H9 (cell line): ENCODE results near the gene RNASE8. TPM values are rescaled to one million over a fixed set of nuclear protein-coding genes. Genes with fewer than 3 reads are reported as not detected.

Source experiments
- DNase-seq: peaks from one replicate; pipeline ENCODE4 v3.0.0-alpha.2; 2017
- H2AFZ ChIP-seq: one replicate; pipeline ENCODE4 v1.6.1; 2013; ENCODE audit warnings: mild to moderate bottlenecking, low read length, control low read depth, moderate library complexity
- H2AK5ac ChIP-seq: 2 replicates; pipeline ENCODE4 v1.6.1; 2013; ENCODE audit warnings: low read length, control low read depth, mixed read lengths; ENCODE audit not compliant: insufficient read length
- H2BK120ac ChIP-seq: one replicate; pipeline ENCODE4 v1.6.1; 2013; ENCODE audit warnings: low read depth, mild to moderate bottlenecking, low read length, control low read depth, inconsistent platforms; ENCODE audit not compliant: poor library complexity, severe bottlenecking
- H2BK12ac ChIP-seq: 2 replicates; pipeline ENCODE4 v1.6.1; 2013; ENCODE audit warnings: low read length, control low read depth, mixed read lengths, low read depth; ENCODE audit not compliant: insufficient read length
- H2BK15ac ChIP-seq: 2 replicates; pipeline ENCODE4 v1.6.1; 2013; ENCODE audit warnings: low read depth, low read length, control low read depth
- H2BK20ac ChIP-seq: one replicate; pipeline ENCODE4 v1.6.1; 2013; ENCODE audit warnings: low read depth, mild to moderate bottlenecking, low read length, control low read depth, inconsistent platforms; ENCODE audit not compliant: poor library complexity, severe bottlenecking
- H2BK5ac ChIP-seq: 2 replicates; pipeline ENCODE4 v1.6.1; 2013; ENCODE audit warnings: low read length, control low read depth, mixed read lengths; ENCODE audit not compliant: insufficient read length
- H3K14ac ChIP-seq: 2 replicates; pipeline ENCODE4 v1.6.1; 2013; ENCODE audit warnings: low read length, control low read depth; ENCODE audit not compliant: insufficient read depth
- H3K18ac ChIP-seq: 2 replicates; pipeline ENCODE4 v1.6.1; 2013; ENCODE audit warnings: low read depth, mild to moderate bottlenecking, mixed read lengths, low read length, control low read depth; ENCODE audit not compliant: insufficient read length
- H3K23ac ChIP-seq: 2 replicates; pipeline ENCODE4 v1.6.1; 2013; ENCODE audit warnings: low read length, control low read depth, mixed read lengths, low read depth; ENCODE audit not compliant: insufficient read length
- H3K23me2 ChIP-seq: 2 replicates; pipeline ENCODE4 v1.6.1; 2013; ENCODE audit warnings: low read depth, mild to moderate bottlenecking, mixed read lengths, low read length, control low read depth; ENCODE audit not compliant: insufficient read length, poor library complexity, severe bottlenecking
- H3K27ac ChIP-seq: 2 replicates; pipeline ENCODE4 v1.5.1; 2013; ENCODE audit warnings: low read length, control low read depth, mixed read lengths, low read depth; ENCODE audit not compliant: insufficient read length
- H3K27me3 ChIP-seq: 2 replicates; pipeline ENCODE4 v1.6.1; 2013; ENCODE audit warnings: low read length, control low read depth, inconsistent platforms; ENCODE audit not compliant: insufficient read depth
- H3K4ac ChIP-seq: 2 replicates; pipeline ENCODE4 v1.6.1; 2013; ENCODE audit warnings: low read depth, mild to moderate bottlenecking, control low read depth, inconsistent platforms, low read length, moderate library complexity
- H3K4me1 ChIP-seq: 2 replicates; pipeline ENCODE4 v1.6.1; 2013; ENCODE audit warnings: low read length, control low read depth, inconsistent platforms; ENCODE audit not compliant: insufficient read depth
- H3K4me2 ChIP-seq: 2 replicates; pipeline ENCODE4 v1.6.1; 2013; ENCODE audit warnings: low read length, control low read depth, mixed read lengths; ENCODE audit not compliant: insufficient read length, insufficient read depth
- H3K56ac ChIP-seq: 2 replicates; pipeline ENCODE4 v1.6.1; 2013; ENCODE audit warnings: low read depth, mild to moderate bottlenecking, mixed read lengths, low read length, control low read depth; ENCODE audit not compliant: insufficient read length
- H3K79me1 ChIP-seq: 2 replicates; pipeline ENCODE4 v1.6.1; 2013; ENCODE audit warnings: low read depth, mild to moderate bottlenecking, moderate library complexity, low read length, control low read depth, inconsistent platforms; ENCODE audit not compliant: insufficient read depth, poor library complexity, severe bottlenecking
- H3K79me2 ChIP-seq: 2 replicates; pipeline ENCODE4 v1.6.1; 2013; ENCODE audit warnings: low read length, control low read depth, inconsistent platforms; ENCODE audit not compliant: insufficient read depth
- H3K9ac ChIP-seq: 2 replicates; pipeline ENCODE4 v1.6.1; 2013; ENCODE audit warnings: low read length, control low read depth, mixed read lengths; ENCODE audit not compliant: insufficient read length; ENCODE audit errors: extremely low read depth
- H3K9me3 ChIP-seq: one replicate; pipeline ENCODE4 v1.6.1; 2013; ENCODE audit warnings: low read depth, low read length, inconsistent platforms; ENCODE audit not compliant: control insufficient read depth
- H3T11ph ChIP-seq: one replicate; pipeline ENCODE4 v1.6.1; 2013; ENCODE audit warnings: mild to moderate bottlenecking, low read length, control low read depth, inconsistent platforms
- H4K20me1 ChIP-seq: one replicate; pipeline ENCODE4 v1.6.1; 2013; ENCODE audit not compliant: control insufficient read depth, insufficient read length, insufficient read depth
- H4K5ac ChIP-seq: 2 replicates; pipeline ENCODE4 v1.6.1; 2013; ENCODE audit warnings: low read depth, mild to moderate bottlenecking, mixed read lengths, low read length, control low read depth; ENCODE audit not compliant: insufficient read length
- H4K8ac ChIP-seq: replicated peaks from 2 replicates; pipeline ENCODE4 v1.6.1; 2013; ENCODE audit warnings: low read length, control low read depth, mixed read lengths, low read depth; ENCODE audit not compliant: insufficient read length
- H4K91ac ChIP-seq: 2 replicates; pipeline ENCODE4 v1.6.1; 2013; ENCODE audit warnings: low read depth, mild to moderate bottlenecking, moderate library complexity, mixed read lengths, low read length, control low read depth; ENCODE audit not compliant: insufficient read length
- H3K27ac Mint-ChIP-seq, 3 experiments: 2 replicates in 2 of 3; 3 replicates in 1 of 3; pipeline ENCODE4 v1.8.0; 2020 to 2021; ENCODE audit warnings: mixed read lengths in 3 of 3, mild to moderate bottlenecking in 1 of 3, moderate library complexity in 1 of 3
- H3K27me3 Mint-ChIP-seq: 2 replicates; pipeline ENCODE4 v1.8.0; 2021; ENCODE audit warnings: low read depth, mild to moderate bottlenecking, moderate library complexity, mixed read lengths
- H3K36me3 Mint-ChIP-seq, 3 experiments: 2 replicates in 2 of 3; 3 replicates in 1 of 3; pipeline ENCODE4 v1.8.0; 2020 to 2021; ENCODE audit warnings: low read depth in 3 of 3, mixed read lengths in 3 of 3; ENCODE audit not compliant: insufficient read depth in 1 of 3
- H3K4me1 Mint-ChIP-seq, 2 experiments: 2 replicates each; pipeline ENCODE4 v1.8.0; 2020; ENCODE audit warnings: mixed read lengths in 2 of 2
- H3K4me3 Mint-ChIP-seq, 2 experiments: 2 replicates in 1 of 2; 3 replicates in 1 of 2; pipeline ENCODE4 v1.8.0; 2020 to 2021; ENCODE audit warnings: mild to moderate bottlenecking in 2 of 2, mixed read lengths in 2 of 2, moderate library complexity in 1 of 2
- H3K9me3 Mint-ChIP-seq, 2 experiments: 2 replicates in 1 of 2; 3 replicates in 1 of 2; pipeline ENCODE4 v1.8.0; 2020; ENCODE audit warnings: mild to moderate bottlenecking in 2 of 2, mixed read lengths in 2 of 2, moderate library complexity in 1 of 2
- CTCF ChIP-seq: fragments of 200-600 bp; sonication (generic); conservative IDR thresholded peaks from 3 replicates; pipeline ENCODE4 v1.8.0; 2021; ENCODE audit warnings: antibody characterized with exemption, mild to moderate bottlenecking
- WGBS: extraction: QIAGEN DNeasy Blood & Tissue Kit; methylation state at CpG from one replicate; pipeline ENCODE4 v1.1.7; 2013; ENCODE audit warnings: missing lambda C conversion rate, low lambda C conversion rate, mixed read lengths; ENCODE audit not compliant: insufficient read length; ENCODE audit errors: extremely low coverage; 5-methylcytosine and 5-hydroxymethylcytosine counted together
- total RNA-seq: library from RNA; stranded (reverse); gene quantifications from 2 replicates; pipeline ENCODE4 v1.2.1, GENCODE V29; 2021

RNASE8 gene
- total RNA-seq, 1 experiment from 2014 or later = not detected

GRCh38 chr14:21061347-21061668 lies 3.7 kb downstream of the RNASE8 start:
- Histone ChIP-seq H3K23me2 (no peaks in the 10 kb centered on the region), H2AK5ac (no peak overlapping the region), H3K23ac (no peak overlapping the region), H2BK15ac (no peak overlapping the region), H3K14ac (no peak overlapping the region), H3K9me3 (no peaks in the 10 kb centered on the region), H2BK5ac (no peak overlapping the region), H4K5ac (no peak overlapping the region), H3K4ac (no peak overlapping the region), H4K8ac (no peak overlapping the region), H3K4me1 (no peaks in the 10 kb centered on the region; the same call in 1 of the 2 replicates), H3K9ac (no peak overlapping the region), H2AFZ (no peak overlapping the region), H2BK20ac (no peak overlapping the region), H4K91ac (no peak overlapping the region), H3K79me1 (no peaks in the 10 kb centered on the region), H4K20me1 (no peaks in the 10 kb centered on the region), H3K18ac (no peak overlapping the region), H3K79me2 (no peaks in the 10 kb centered on the region), H3K4me2 (no peak overlapping the region), H3K27ac (no peak overlapping the region), H3K27me3 (no peaks in the 10 kb centered on the region), H3K56ac (no peak overlapping the region), H2BK12ac (no peak overlapping the region), H2BK120ac (no peak overlapping the region), H3T11ph (no peak overlapping the region)
- Mint-ChIP-seq H3K27me3 (peaks cover 5% of the 10 kb centered on the region), H3K4me3 (no peak overlapping the region), H3K36me3 (no peaks in the 10 kb centered on the region), H3K9me3 (no peaks in the 10 kb centered on the region), H3K4me1 (peaks cover 9% of the 10 kb centered on the region in 2 experiments), H3K27ac (no peak overlapping the region)
- no peak for TF ChIP-seq CTCF
- WGBS = no CpG with 5 or more reads among the region's 3 CpGs
- no peak for DNase-seq
